DOHH2 (cell line): Measurements from ENCODE around the gene ZNF532.

Experiments
- H3F3A ChIP-seq: fragments of 200-600 bp; sonication (generic), shearing (Covaris generic); 2 replicates; pipeline ENCODE4 v1.6.0; 2016; ENCODE audit warnings: antibody characterized with exemption, mild to moderate bottlenecking; ENCODE audit not compliant: control insufficient read depth, insufficient read depth
- H3K27ac ChIP-seq: fragments of 200-600 bp; sonication (generic); 2 replicates; pipeline ENCODE4 v1.5.1; 2014; ENCODE audit warnings: low read depth, mild to moderate bottlenecking, low read length, moderate library complexity
- H3K27me3 ChIP-seq: fragments of 200-600 bp; sonication (generic); 2 replicates; pipeline ENCODE4 v1.6.1; 2014; ENCODE audit warnings: mild to moderate bottlenecking, low read length, mixed read lengths; ENCODE audit not compliant: control insufficient read depth
- H3K36me3 ChIP-seq: fragments of 200-600 bp; sonication (generic); 2 replicates; pipeline ENCODE4 v1.6.1; 2014; ENCODE audit warnings: mild to moderate bottlenecking, low read length, moderate library complexity, mixed read lengths; ENCODE audit not compliant: control insufficient read depth
- H3K4me1 ChIP-seq: fragments of 200-600 bp; sonication (generic); 2 replicates; pipeline ENCODE4 v1.6.1; 2014; ENCODE audit warnings: mild to moderate bottlenecking, low read length, mixed read lengths; ENCODE audit not compliant: control insufficient read depth
- H3K4me2 ChIP-seq: fragments of 200-600 bp; sonication (generic); 2 replicates; pipeline ENCODE4 v1.6.0; 2014; ENCODE audit warnings: mild to moderate bottlenecking, low read length, moderate library complexity
- H3K4me3 ChIP-seq: fragments of 200-600 bp; sonication (generic); 2 replicates; pipeline ENCODE4 v1.5.1; 2014; ENCODE audit warnings: mild to moderate bottlenecking, low read length, mixed read lengths
- H3K79me2 ChIP-seq: fragments of 200-600 bp; sonication (generic); 2 replicates; pipeline ENCODE4 v1.6.1; 2014; ENCODE audit warnings: mild to moderate bottlenecking, low read length, mixed read lengths; ENCODE audit not compliant: control insufficient read depth
- H3K9me2 ChIP-seq: fragments of 200-600 bp; sonication (generic); replicated peaks from 2 replicates; pipeline ENCODE4 v1.6.1; 2014; ENCODE audit warnings: mild to moderate bottlenecking, low read length, mixed read lengths; ENCODE audit not compliant: control insufficient read depth
- H3K9me3 ChIP-seq: fragments of 200-600 bp; sonication (generic); 2 replicates; pipeline ENCODE4 v1.6.1; 2014; ENCODE audit warnings: antibody characterized with exemption, low read length, mixed read lengths; ENCODE audit not compliant: control insufficient read depth, insufficient read depth
- H4K20me1 ChIP-seq: fragments of 200-600 bp; sonication (generic); 2 replicates; pipeline ENCODE4 v1.6.0; 2014; ENCODE audit warnings: low read depth, mild to moderate bottlenecking, antibody characterized with exemption, low read length, moderate library complexity; ENCODE audit not compliant: control insufficient read depth, insufficient read depth
- EZH2phosphoT487 ChIP-seq: fragments of 200-600 bp; sonication (generic); IDR thresholded peaks from 2 replicates; pipeline ENCODE4 v1.6.1; 2017; ENCODE audit warnings: borderline replicate concordance, mild to moderate bottlenecking, antibody characterized with exemption, low read length, moderate library complexity, mixed read lengths
- TF ChIP-seq, protein P1 (sequence below): fragments of 200-600 bp; sonication (generic); IDR thresholded peaks from one replicate; pipeline ENCODE4 v1.5.1; 2014; ENCODE audit warnings: antibody characterized with exemption, mild to moderate bottlenecking, low read depth, low read length; ENCODE audit not compliant: poor library complexity, severe bottlenecking

The ZNF532 gene

DNA sequence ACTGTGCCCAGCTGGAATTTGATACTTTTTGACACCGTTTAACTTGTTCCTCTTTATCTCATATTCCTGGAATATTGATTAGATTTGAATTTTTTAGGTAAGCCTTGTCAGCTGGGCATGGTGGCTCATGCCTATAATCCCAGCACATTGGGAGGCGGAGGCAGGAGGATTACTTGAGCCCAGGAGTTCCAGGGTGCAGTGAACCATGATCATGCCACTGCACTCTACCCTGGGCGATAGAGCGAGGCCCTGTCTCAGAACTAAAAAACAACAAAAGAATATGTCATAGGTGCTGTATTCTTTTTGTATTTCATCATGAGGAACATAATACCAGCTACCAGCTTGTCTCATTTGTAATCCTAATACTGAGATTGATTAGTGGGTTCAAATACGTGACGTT, 90.3 kb downstream of the ZNF532 start:
- Histone ChIP-seq H3K4me1 (peaks cover 31% of the 10 kb centered on the region), H3K9me3 (no peaks in the 10 kb centered on the region), H3K4me2 (no peak overlapping the region), H3K27ac (no peak overlapping the region), H3F3A (peaks cover 7% of the 10 kb centered on the region), H3K36me3 (peaks cover 76% of the 10 kb centered on the region), H3K4me3 (no peak overlapping the region), H3K27me3 (no peaks in the 10 kb centered on the region), H3K9me2 (no peaks in the 10 kb centered on the region), H4K20me1 (no peaks in the 10 kb centered on the region), H3K79me2 (peaks cover 7% of the 10 kb centered on the region)
- TF ChIP-seq, protein P1, sequence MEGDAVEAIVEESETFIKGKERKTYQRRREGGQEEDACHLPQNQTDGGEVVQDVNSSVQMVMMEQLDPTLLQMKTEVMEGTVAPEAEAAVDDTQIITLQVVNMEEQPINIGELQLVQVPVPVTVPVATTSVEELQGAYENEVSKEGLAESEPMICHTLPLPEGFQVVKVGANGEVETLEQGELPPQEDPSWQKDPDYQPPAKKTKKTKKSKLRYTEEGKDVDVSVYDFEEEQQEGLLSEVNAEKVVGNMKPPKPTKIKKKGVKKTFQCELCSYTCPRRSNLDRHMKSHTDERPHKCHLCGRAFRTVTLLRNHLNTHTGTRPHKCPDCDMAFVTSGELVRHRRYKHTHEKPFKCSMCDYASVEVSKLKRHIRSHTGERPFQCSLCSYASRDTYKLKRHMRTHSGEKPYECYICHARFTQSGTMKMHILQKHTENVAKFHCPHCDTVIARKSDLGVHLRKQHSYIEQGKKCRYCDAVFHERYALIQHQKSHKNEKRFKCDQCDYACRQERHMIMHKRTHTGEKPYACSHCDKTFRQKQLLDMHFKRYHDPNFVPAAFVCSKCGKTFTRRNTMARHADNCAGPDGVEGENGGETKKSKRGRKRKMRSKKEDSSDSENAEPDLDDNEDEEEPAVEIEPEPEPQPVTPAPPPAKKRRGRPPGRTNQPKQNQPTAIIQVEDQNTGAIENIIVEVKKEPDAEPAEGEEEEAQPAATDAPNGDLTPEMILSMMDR: no peak
- TF ChIP-seq EZH2phosphoT487: no peak

DNA sequence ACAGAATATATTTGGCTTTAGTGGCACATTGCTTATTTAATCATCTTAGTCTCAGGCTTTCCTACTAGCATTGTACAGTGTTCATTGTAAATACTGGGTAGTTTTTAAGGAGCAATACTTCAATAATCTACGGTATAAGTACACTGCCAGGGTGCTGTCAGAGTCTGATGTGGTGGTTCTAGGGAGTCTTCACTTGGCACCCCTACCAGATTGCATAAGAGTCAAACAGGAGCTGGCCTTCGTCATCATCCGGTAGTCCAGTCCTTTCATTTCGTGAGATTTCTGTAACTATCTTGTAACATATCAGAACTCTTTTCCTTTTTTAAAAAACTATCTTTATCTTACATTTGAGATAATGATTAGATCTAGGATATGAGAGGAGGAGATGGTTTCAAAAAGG, 91.1 kb downstream of the ZNF532 start:
- TF ChIP-seq EZH2phosphoT487: no peak
- TF ChIP-seq, protein P1: no peak
- Histone ChIP-seq H3K4me1 (peaks cover 31% of the 10 kb centered on the region), H3K79me2 (peaks cover 9% of the 10 kb centered on the region), H3K36me3 (peaks cover 80% of the 10 kb centered on the region), H3K9me3 (no peaks in the 10 kb centered on the region), H3K27me3 (no peaks in the 10 kb centered on the region), H3K9me2 (no peaks in the 10 kb centered on the region), H3K4me3 (no peak overlapping the region), H4K20me1 (no peaks in the 10 kb centered on the region), H3F3A (peaks cover 9% of the 10 kb centered on the region), H3K27ac (no peak overlapping the region), H3K4me2 (no peak overlapping the region)

DNA sequence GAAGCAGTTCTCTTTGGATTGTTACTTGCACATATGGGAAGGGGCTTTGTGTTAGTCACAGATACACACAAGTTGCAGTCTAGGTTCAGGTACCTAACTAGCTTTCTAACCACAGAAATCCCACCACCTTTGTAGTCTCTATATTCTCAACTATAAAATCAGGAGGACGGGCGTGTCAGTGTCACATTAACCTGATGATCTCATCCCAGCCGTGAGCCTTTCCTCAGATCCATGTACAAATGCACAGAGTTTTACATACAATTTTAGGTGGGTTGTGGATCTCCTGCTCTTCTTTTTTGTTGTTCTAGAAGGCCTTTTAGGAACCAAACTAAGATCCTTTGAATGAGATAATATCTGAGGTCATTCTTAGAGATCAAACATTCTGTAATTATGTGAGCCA, 94.0 kb downstream of the ZNF532 start:
- H3K9me2 ChIP-seq: no peaks in the 10 kb centered on the region
- peaks cover 44% of the 10 kb centered on the region for H3K4me1 ChIP-seq
- TF ChIP-seq EZH2phosphoT487: no peak
- TF ChIP-seq, protein P1: no peak
- H3K27ac ChIP-seq: no peak overlapping the region
- no peaks in the 10 kb centered on the region for H3K27me3 ChIP-seq
- peaks cover 24% of the 10 kb centered on the region for H3F3A ChIP-seq
- H3K9me3 ChIP-seq: no peaks in the 10 kb centered on the region
- H3K36me3 ChIP-seq: peaks cover 81% of the 10 kb centered on the region
- H3K4me3 ChIP-seq: no peak overlapping the region
- no peaks in the 10 kb centered on the region for H4K20me1 ChIP-seq
- no peak overlapping the region for H3K4me2 ChIP-seq
- peaks cover 17% of the 10 kb centered on the region for H3K79me2 ChIP-seq
